ENCODE measurements around the gene KIF16B. TPM values are rescaled to one million over a fixed set of nuclear protein-coding genes. Genes with fewer than 3 reads are reported as not detected.

The KIF16B gene
- total RNA-seq, 1 experiment from 2014 or later, result 4.6 TPM

GRCh38 chr20:16469395-16469905 is 103.8 kb downstream of the KIF16B start:
- Histone ChIP-seq H3K4me3 (ENCODE audit: low read depth, low read length, poor library complexity, severe bottlenecking) (no peak overlapping the region), H3K36me3 (ENCODE audit: insufficient read depth, low read length, poor library complexity, severe bottlenecking) (no peaks in the 10 kb centered on the region), H3K27me3 (replicated peaks; ENCODE audit: insufficient read depth, low read depth, low read length, poor library complexity) (no peaks in the 10 kb centered on the region), H3K4me1 (ENCODE audit: insufficient read depth, low read length, poor library complexity, severe bottlenecking) (no peaks in the 10 kb centered on the region), H3K27ac (ENCODE audit: low read depth, low read length, poor library complexity, severe bottlenecking) (no peak overlapping the region), H3K9me3 (ENCODE audit: low read depth, low read length, poor library complexity, severe bottlenecking) (no peaks in the 10 kb centered on the region)
- ChIA-PET CTCF (no interaction called here), POLR2A (ENCODE audit: low non-redundant PET) (no interaction called here)
- no peak for DNase-seq (ENCODE audit: low spot score)
- TF ChIP-seq EZH2 (IDR thresholded peaks at IDR 0.05; ENCODE audit: borderline replicate concordance, low read depth, low read length, poor library complexity, severe bottlenecking), result no peak
- no peak for TF ChIP-seq CTCF (conservative IDR thresholded peaks at IDR 0.05; ENCODE audit: low read depth, low read length)
- intact Hi-C loops (cut with micrococcal nuclease; ENCODE audit: unreplicated experiment), result no loop called here
- BruUV-seq (replicated peaks), result no TSS peak

- no peak for TF ChIP-seq EZH2 (IDR thresholded peaks at IDR 0.05; ENCODE audit: borderline replicate concordance, low read depth, low read length, poor library complexity, severe bottlenecking)
- TF ChIP-seq CTCF (conservative IDR thresholded peaks at IDR 0.05; ENCODE audit: low read depth, low read length), result no peak
- POLR2A ChIA-PET (ENCODE audit: low non-redundant PET), result no interaction called here
- no peaks in the 10 kb centered on the region for H3K27me3 ChIP-seq (replicated peaks; ENCODE audit: insufficient read depth, low read depth, low read length, poor library complexity)
- peaks cover 8% of the 10 kb centered on the region for H3K4me1 ChIP-seq (ENCODE audit: insufficient read depth, low read length, poor library complexity, severe bottlenecking)
- BruUV-seq (replicated peaks), result no TSS peak
- no peak overlapping the region for H3K4me3 ChIP-seq (ENCODE audit: low read depth, low read length, poor library complexity, severe bottlenecking)
- intact Hi-C loops (cut with micrococcal nuclease; ENCODE audit: unreplicated experiment), result no loop called here
- CTCF ChIA-PET, result no interaction called here
- no peaks in the 10 kb centered on the region for H3K9me3 ChIP-seq (ENCODE audit: low read depth, low read length, poor library complexity, severe bottlenecking)
- no peaks in the 10 kb centered on the region for H3K36me3 ChIP-seq (ENCODE audit: insufficient read depth, low read length, poor library complexity, severe bottlenecking)
- no peak overlapping the region for H3K27ac ChIP-seq (ENCODE audit: low read depth, low read length, poor library complexity, severe bottlenecking)
- no peak for DNase-seq (ENCODE audit: low spot score)
Observed at GRCh38 chr20:16462711-16463110, 110.5 kb downstream of the KIF16B start.

GRCh38 chr20:16459019-16459700 is 114.1 kb downstream of the KIF16B start:
- no peak for DNase-seq (ENCODE audit: low spot score)
- Histone ChIP-seq H3K27me3 (replicated peaks; ENCODE audit: insufficient read depth, low read depth, low read length, poor library complexity) (no peaks in the 10 kb centered on the region), H3K4me1 (ENCODE audit: insufficient read depth, low read length, poor library complexity, severe bottlenecking) (peaks cover 8% of the 10 kb centered on the region), H3K9me3 (ENCODE audit: low read depth, low read length, poor library complexity, severe bottlenecking) (no peaks in the 10 kb centered on the region), H3K4me3 (ENCODE audit: low read depth, low read length, poor library complexity, severe bottlenecking) (no peak overlapping the region), H3K36me3 (ENCODE audit: insufficient read depth, low read length, poor library complexity, severe bottlenecking) (no peaks in the 10 kb centered on the region), H3K27ac (ENCODE audit: low read depth, low read length, poor library complexity, severe bottlenecking) (no peak overlapping the region)
- POLR2A ChIA-PET (ENCODE audit: low non-redundant PET), result no interaction called here
- intact Hi-C loops (cut with micrococcal nuclease; ENCODE audit: unreplicated experiment), result no loop called here
- CTCF ChIA-PET, result no interaction called here
- no TSS peak for BruUV-seq (replicated peaks)
- TF ChIP-seq CTCF (conservative IDR thresholded peaks at IDR 0.05; ENCODE audit: low read depth, low read length) (no peak), EZH2 (IDR thresholded peaks at IDR 0.05; ENCODE audit: borderline replicate concordance, low read depth, low read length, poor library complexity, severe bottlenecking) (no peak)
